ENCODE results near the gene PDE7B. TPM values are rescaled to one million over a fixed set of nuclear protein-coding genes. Genes with fewer than 3 reads are reported as not detected.

PDE7B gene
- total RNA-seq, 2 donors from 2014 or later: 9.0 to 11.2 TPM

GRCh38 chr6:136148051-136148450 lies 296.6 kb downstream of the PDE7B start:
- Histone ChIP-seq H3K4me3 (no peak overlapping the region), H3K4me1 (peaks cover 0 to 20% of the 10 kb centered on the region in 2 donors), H3K36me3 (no peaks in the 10 kb centered on the region), H3K9me3 (no peaks in the 10 kb centered on the region), H3K27me3 (no peaks in the 10 kb centered on the region), H3K27ac (peak overlapping the region in 1 of 2 donors; percentile 65)
- TF ChIP-seq, protein P1, sequence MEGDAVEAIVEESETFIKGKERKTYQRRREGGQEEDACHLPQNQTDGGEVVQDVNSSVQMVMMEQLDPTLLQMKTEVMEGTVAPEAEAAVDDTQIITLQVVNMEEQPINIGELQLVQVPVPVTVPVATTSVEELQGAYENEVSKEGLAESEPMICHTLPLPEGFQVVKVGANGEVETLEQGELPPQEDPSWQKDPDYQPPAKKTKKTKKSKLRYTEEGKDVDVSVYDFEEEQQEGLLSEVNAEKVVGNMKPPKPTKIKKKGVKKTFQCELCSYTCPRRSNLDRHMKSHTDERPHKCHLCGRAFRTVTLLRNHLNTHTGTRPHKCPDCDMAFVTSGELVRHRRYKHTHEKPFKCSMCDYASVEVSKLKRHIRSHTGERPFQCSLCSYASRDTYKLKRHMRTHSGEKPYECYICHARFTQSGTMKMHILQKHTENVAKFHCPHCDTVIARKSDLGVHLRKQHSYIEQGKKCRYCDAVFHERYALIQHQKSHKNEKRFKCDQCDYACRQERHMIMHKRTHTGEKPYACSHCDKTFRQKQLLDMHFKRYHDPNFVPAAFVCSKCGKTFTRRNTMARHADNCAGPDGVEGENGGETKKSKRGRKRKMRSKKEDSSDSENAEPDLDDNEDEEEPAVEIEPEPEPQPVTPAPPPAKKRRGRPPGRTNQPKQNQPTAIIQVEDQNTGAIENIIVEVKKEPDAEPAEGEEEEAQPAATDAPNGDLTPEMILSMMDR (IDR thresholded peaks at IDR 0.05): no peak
- no peak for DNase-seq (ENCODE audit: low spot score)

DNA sequence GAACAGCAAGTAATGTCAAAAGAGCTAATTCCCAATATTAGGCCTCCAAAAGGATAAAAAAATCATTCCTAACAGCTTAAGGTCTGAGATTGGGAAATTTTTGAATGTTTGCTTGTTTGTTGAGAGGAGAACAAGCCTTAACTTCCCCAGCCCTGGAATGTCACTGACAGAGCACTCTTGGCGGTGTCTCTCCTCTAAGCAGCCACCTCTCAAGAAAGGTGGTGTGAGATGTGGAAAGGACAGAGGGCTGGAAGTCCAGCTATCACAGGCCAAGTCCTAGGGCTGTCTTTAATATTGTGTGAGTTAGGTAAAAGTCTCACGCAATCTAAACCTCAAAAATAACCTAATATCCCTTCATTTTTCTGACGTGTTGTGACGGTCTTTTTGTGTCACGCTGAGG lies 297.0 kb downstream of the PDE7B start:
- Histone ChIP-seq H3K9me3 (no peaks in the 10 kb centered on the region), H3K4me1 (peaks cover 0 to 20% of the 10 kb centered on the region in 2 donors), H3K27ac (peak overlapping the region in 1 of 2 donors; percentile 65), H3K4me3 (no peak overlapping the region), H3K36me3 (no peaks in the 10 kb centered on the region), H3K27me3 (no peaks in the 10 kb centered on the region)
- TF ChIP-seq, protein P1 (IDR thresholded peaks at IDR 0.05): no peak
- DNase-seq (ENCODE audit: low spot score): no peak

- Histone ChIP-seq H3K36me3 (no peaks in the 10 kb centered on the region), H3K4me3 (no peak overlapping the region), H3K27ac (peak overlapping the region in 1 of 2 donors; percentile 65), H3K4me1 (peaks cover 0 to 24% of the 10 kb centered on the region in 2 donors), H3K27me3 (no peaks in the 10 kb centered on the region), H3K9me3 (no peaks in the 10 kb centered on the region)
- TF ChIP-seq, protein P1 (IDR thresholded peaks at IDR 0.05): no peak
- no peak for DNase-seq (ENCODE audit: low spot score)
These were observed 297.8 kb downstream of the PDE7B start for GRCh38 chr6:136149311-136149710.

GRCh38 chr6:136150961-136151360 lies 299.5 kb downstream of the PDE7B start:
- H3K27me3 ChIP-seq: no peaks in the 10 kb centered on the region
- H3K36me3 ChIP-seq: peaks cover 7% of the 10 kb centered on the region
- TF ChIP-seq, protein P1 (IDR thresholded peaks at IDR 0.05): no peak
- DNase-seq (ENCODE audit: low spot score): no peak
- H3K4me1 ChIP-seq: peaks cover 0 to 24% of the 10 kb centered on the region in 2 donors
- no peak overlapping the region for H3K4me3 ChIP-seq
- no peaks in the 10 kb centered on the region for H3K9me3 ChIP-seq
- H3K27ac ChIP-seq: no peak overlapping the region

GRCh38 chr6:136153707-136154375 lies 302.3 kb downstream of the PDE7B start:
- no peak overlapping the region for H3K4me3 ChIP-seq
- H3K27ac ChIP-seq: peak overlapping the region in 1 of 2 donors; percentile 21
- H3K27me3 ChIP-seq: no peaks in the 10 kb centered on the region
- H3K36me3 ChIP-seq: peaks cover 7% of the 10 kb centered on the region
- DNase-seq (ENCODE audit: low spot score): no peak
- TF ChIP-seq, protein P1 (IDR thresholded peaks at IDR 0.05): no peak
- H3K4me1 ChIP-seq: peaks cover 0 to 20% of the 10 kb centered on the region in 2 donors
- H3K9me3 ChIP-seq: no peaks in the 10 kb centered on the region

DNA sequence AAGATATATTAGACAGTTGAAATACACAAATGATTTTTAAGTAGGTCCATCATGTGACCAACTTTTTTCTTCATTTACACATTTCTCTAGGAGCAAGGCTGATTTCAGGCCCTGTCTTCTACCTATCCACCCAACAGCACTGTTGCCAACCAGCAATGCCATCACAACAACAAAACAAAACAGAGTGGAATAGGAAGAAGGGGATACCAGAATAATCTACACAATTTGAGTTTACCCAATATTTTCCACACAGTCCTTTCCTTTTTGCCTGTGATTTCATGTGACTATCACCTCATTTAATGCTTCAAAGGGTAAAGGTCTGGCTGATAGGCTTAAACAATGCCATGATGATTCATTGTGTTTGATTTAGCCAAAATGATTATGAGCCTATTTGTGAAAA lies 303.7 kb downstream of the PDE7B start:
- H3K4me1 ChIP-seq: peaks cover 0 to 19% of the 10 kb centered on the region in 2 donors
- H3K9me3 ChIP-seq: no peaks in the 10 kb centered on the region
- H3K27me3 ChIP-seq: no peaks in the 10 kb centered on the region
- DNase-seq (ENCODE audit: low spot score): no peak
- H3K4me3 ChIP-seq: no peak overlapping the region
- peaks cover 7% of the 10 kb centered on the region for H3K36me3 ChIP-seq
- no peak overlapping the region for H3K27ac ChIP-seq
- TF ChIP-seq, protein P1 (IDR thresholded peaks at IDR 0.05): no peak

Measured in right atrium auricular region (tissue), 2 donors.